NCI-H1436 (cell line): ENCODE results near the gene NRCAM.
"Not testable (repeated sequence)": the region's sequence is repeated elsewhere in the genome, so short reads cannot be mapped to it uniquely, and the experiment has no call there.

Experiments
- DNase-seq: peaks from one replicate; lab custom pipeline; 2025; lab: John Stamatoyannopoulos, UW

The NRCAM gene

DNA sequence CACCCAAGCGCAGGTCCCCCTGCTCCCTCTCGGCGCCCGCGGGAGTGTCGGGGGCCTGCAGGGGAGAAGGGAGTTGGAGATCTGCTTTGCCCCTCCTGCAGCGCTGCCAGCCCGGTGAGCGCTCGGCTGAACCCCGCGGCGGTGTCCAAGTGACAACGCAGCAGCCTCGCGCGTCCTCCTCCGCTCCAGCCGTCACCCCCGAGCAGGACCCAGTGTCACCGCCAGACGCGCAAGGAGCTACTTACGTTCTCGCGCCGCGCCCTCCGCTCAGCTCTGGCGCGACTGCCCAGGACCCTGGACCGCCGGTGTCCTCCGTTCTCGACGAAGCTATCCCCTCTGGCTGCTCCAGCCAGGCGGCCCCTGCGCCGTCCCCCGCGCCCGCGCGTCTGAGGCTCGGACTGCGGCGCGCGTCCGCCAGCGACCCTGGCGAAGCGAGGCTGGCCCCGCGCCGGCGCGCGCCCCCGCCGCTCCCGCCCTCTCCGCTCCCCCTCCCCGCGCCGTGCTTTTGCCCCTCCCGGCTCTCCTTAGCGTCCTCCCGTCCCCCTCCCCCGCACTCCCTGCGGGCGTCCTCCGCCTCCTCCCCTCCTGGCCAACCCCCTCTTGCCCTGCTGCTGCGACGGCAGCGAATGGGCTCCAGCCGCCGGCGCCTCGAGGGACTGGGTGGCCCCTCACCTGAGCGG, at the start of gene NRCAM:
Gene NRCAM (minus strand): TSS at position 439 of the 680 bp plus-strand sequence. CDS start 216,372 bp downstream, outside the sequence.
- peak; percentile 94 for DNase-seq

GRCh38 chr7:108504576-108504975, 48.3 kb upstream of the NRCAM start:
- not testable (repeated sequence) for DNase-seq

GRCh38 chr7:108503112-108504026, 47.1 kb upstream of the NRCAM start:
- DNase-seq, result no peak

- DNase-seq, result no peak
Observed at GRCh38 chr7:108499566-108499965, 43.3 kb upstream of the NRCAM start.

DNA sequence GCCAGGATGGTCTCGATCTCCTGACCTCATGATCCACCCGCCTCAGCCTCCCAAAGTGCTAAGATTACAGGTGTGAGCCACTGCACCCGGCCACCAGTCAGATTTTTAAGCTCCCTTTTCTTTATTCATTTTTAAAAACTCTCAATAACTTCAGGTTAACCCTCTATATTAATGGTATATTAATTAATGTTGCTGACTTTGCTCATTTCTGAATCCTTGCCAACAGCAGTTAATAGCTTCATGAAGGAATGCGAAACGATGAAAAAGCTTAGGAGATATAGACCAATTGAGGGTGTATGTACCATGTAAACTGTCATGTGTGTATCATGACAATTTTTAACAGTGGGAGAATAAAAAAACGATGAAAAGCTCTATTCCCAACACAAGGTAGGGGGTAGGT, 42.2 kb upstream of the NRCAM start:
- no peak for DNase-seq

DNA sequence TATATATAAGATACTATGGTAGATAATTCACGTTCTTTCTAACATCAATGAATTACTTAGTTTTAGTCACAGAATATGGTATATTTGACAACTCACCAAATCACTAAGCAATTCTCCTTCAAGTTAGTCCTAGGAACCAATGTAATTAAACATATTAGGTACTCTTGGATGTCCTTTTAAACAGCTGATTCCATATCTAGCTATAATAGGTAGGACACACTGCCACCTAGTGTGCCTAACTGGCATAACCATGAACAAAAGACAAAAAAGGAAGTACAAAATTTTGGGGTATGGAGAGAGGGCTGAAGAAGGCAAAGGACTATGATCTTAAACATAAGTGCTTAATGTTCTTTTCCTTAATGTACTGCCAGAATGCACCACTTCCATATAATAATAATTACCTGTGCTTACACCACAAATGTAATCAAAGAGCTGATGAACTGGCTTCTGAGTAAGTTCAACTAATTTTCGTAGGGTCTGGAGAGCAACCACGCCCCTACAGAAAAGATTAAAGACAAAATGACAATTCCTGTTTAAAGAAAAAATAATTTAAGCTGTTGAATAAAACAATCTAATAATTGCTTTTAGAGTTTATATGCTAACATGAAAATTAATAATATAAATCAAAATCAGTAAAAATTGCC, 41.0 kb upstream of the NRCAM start:
- DNase-seq, result peak; percentile 45

- no peak for DNase-seq
Observed at GRCh38 chr7:108492742-108493141, 36.5 kb upstream of the NRCAM start.

DNA sequence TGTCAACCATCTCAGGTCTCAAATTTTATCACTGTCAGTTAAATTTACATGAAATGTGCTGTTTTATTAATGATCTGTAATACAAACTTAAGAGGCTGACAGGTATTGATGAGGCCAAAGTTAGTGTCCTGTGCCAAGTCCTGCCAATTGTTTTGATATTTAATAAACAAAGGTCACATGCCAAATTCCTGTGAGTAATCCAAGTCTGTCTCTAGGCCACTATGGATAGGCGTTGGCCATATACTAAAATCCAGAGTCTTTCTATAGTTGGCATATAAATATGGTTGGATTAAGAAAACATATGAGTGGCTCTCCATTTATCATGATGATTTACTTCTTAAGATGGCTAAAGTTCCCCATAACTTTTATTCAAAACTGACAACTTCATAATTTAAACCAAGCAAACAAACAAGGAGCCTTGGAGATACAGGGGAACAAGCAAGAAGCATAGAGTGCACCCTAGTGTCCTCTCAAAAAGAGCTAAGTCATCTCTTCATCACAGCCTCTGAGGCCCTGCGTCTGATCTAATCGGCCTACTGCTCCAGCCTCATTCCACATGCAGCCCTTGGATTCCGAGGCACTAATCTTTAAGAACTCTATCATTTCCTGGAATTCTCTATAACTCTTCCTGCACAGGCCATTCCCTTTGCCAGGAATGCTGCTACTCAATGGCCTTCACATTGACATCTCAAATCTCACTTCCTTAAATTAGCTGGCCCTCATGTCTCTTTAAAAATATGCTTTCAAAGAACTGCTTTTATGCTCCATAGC, 32.7 kb upstream of the NRCAM start:
- DNase-seq, result no peak

GRCh38 chr7:108487646-108488045, 31.4 kb upstream of the NRCAM start:
- DNase-seq, result no peak

- no peak for DNase-seq
Observed at GRCh38 chr7:108486291-108486966, 30.2 kb upstream of the NRCAM start.

- DNase-seq, result no peak
Observed at GRCh38 chr7:108484137-108484536, 27.9 kb upstream of the NRCAM start.

GRCh38 chr7:108480311-108480710, 24.1 kb upstream of the NRCAM start:
- no peak for DNase-seq

GRCh38 chr7:108479751-108480150, 23.5 kb upstream of the NRCAM start:
- DNase-seq, result no peak

DNA sequence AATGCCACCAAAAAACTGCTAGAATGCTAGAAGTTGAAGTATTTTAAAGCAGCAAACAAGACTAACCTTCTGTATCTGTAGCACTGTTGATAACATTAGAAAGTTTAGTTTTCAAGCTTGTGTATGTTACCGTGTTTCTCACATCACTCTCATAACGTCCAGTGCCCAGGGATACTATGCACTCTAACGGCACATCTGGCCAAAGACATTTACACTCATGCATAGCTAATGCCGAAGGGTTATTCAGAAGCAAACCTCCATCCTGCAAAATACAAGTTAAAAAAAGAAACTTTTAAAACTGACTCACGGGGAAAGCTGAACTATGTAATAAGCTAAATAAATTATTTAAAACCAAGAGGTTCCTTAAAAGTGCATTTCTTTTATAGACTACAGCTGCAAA, 22.9 kb upstream of the NRCAM start:
- DNase-seq, result no peak

DNA sequence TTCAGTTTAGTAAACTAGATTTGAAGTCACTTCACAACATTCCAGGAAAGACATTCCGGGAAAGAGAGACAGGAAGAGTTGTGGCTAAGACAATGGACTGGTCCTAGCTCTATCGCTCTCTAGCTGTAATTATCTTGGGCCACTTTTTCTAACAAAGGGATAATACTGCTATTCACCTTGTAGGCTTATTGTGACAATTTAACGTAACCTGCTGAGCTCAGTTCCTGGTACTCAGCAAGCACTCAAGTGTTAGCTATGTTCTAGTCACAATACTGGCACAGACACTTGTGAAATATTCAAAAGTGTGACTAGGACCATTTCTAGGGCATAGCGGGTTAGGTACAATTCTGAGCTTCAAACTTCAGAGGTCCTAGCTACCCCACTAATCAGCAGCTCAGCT, 12.0 kb upstream of the NRCAM start:
- no peak for DNase-seq

DNA sequence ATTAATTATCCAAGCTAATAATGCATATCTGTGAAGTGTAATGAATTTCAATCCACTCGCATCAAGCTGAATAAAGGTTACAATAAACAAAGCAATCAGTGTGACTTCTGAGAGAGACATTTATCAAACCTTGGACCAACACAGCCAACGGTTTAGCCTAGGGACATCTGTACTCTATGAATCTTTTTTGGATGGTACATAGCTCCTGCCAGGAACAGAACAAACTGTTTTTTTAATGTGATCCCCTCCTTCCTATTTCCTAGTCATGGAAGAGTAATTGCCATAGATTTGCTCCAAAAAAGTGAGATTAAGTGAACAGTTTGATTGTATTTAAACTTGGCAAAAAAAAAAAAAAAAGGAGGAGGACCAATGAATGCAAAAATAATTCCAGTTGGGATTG, 11.2 kb upstream of the NRCAM start:
- no peak for DNase-seq

GRCh38 chr7:108466322-108466721, 10.1 kb upstream of the NRCAM start:
- not testable (repeated sequence) for DNase-seq

DNA sequence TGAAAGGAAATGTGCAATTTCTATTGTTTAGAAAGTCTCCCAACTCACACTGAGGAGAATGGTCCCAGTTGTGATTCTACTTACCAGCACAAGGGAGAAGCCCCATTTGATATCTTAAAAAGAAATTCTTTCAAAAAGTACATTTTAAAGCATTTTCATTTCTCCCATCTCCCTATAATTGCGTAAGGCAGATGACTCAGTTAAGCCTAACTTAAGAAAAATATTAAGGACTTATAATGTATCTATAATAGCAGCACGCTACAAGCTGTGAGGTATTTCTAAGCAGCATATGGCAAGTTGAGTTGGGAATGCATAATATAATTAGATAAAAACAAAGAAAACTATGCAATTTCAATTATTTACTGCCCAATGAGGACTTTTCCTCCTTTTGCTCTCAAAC, 8.5 kb upstream of the NRCAM start:
- no peak for DNase-seq

DNA sequence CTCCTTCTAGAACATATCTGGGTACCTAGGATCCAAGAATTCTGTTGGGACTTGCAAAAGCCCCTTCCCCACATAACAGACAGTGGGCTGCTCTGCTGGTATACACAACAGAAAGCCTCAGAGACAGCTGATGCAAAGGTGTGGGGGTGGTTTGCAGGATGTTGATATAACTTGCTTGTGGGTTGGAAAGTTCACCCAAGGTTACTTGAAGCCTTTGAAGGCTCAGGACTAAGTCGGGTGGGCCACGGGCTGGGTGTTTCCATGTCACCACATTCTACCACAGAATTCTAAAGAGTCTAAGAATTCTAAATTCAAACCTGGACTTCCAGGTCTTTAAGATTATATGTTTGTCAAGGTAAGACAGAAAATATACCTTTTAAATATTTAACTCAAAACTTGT, 7.4 kb upstream of the NRCAM start:
- no peak for DNase-seq

GRCh38 chr7:108461840-108462239, 5.6 kb upstream of the NRCAM start:
- DNase-seq, result no peak

- no peak for DNase-seq
Observed at GRCh38 chr7:108460964-108461363, 4.7 kb upstream of the NRCAM start.
